OCI-LY1 (cell line): ENCODE results near the gene ORC2.
"Not testable (repeated sequence)": the region's sequence is repeated elsewhere in the genome, so short reads cannot be mapped to it uniquely, and the experiment has no call there.

ENCODE experiments used
- H2AFZ ChIP-seq: fragments of 200-600 bp; sonication (generic), shearing (Covaris generic); 2 replicates; pipeline ENCODE4 v1.6.0; 2014; ENCODE audit warnings: antibody characterized with exemption, mild to moderate bottlenecking, low read length
- H3F3A ChIP-seq: fragments of 200-600 bp; sonication (generic), shearing (Covaris generic); 2 replicates; pipeline ENCODE4 v1.6.0; 2014; ENCODE audit warnings: mild to moderate bottlenecking, antibody characterized with exemption, low read length, moderate library complexity; ENCODE audit not compliant: insufficient read depth
- H3K27ac ChIP-seq: fragments of 200-600 bp; sonication (generic); 2 replicates; pipeline ENCODE4 v1.5.1; 2014; ENCODE audit warnings: low read length, mixed run types, mild to moderate bottlenecking, low read depth; ENCODE audit not compliant: poor library complexity, severe bottlenecking
- H3K27me3 ChIP-seq: fragments of 200-600 bp; sonication (generic); 2 replicates; pipeline ENCODE4 v1.6.0; 2014; ENCODE audit warnings: antibody characterized with exemption, mild to moderate bottlenecking, low read length, moderate library complexity; ENCODE audit not compliant: insufficient read depth
- H3K36me3 ChIP-seq: fragments of 200-600 bp; sonication (generic); 2 replicates; pipeline ENCODE4 v1.6.1; 2014; ENCODE audit warnings: mild to moderate bottlenecking, antibody characterized with exemption, low read length, moderate library complexity, mixed read lengths; ENCODE audit not compliant: insufficient read depth
- H3K4me1 ChIP-seq: fragments of 200-600 bp; sonication (generic); 2 replicates; pipeline ENCODE4 v1.5.1; 2014; ENCODE audit warnings: mild to moderate bottlenecking, low read length, moderate library complexity; ENCODE audit not compliant: insufficient read depth, severe bottlenecking
- H3K4me2 ChIP-seq: fragments of 200-600 bp; sonication (generic), shearing (Covaris generic); 2 replicates; pipeline ENCODE4 v1.6.1; 2014; ENCODE audit warnings: low read length
- H3K4me3 ChIP-seq: fragments of 200-600 bp; sonication (generic); 2 replicates; pipeline ENCODE4 v1.5.1; 2014; ENCODE audit warnings: low read length, low read depth, mild to moderate bottlenecking, mixed read lengths; ENCODE audit not compliant: poor library complexity, severe bottlenecking
- H3K79me2 ChIP-seq: fragments of 200-600 bp; shearing (Covaris generic); 2 replicates; pipeline ENCODE4 v1.6.1; 2016; ENCODE audit warnings: mixed run types, low read length, mixed read lengths; ENCODE audit not compliant: insufficient read depth
- H3K9ac ChIP-seq: fragments of 200-600 bp; sonication (generic), shearing (Covaris generic); 2 replicates; pipeline ENCODE4 v1.6.1; 2014; ENCODE audit warnings: mild to moderate bottlenecking, low read length, mixed read lengths
- H3K9me2 ChIP-seq: fragments of 200-600 bp; sonication (generic), shearing (Covaris generic); 2 replicates; pipeline ENCODE4 v1.6.1; 2014; ENCODE audit warnings: low read depth, mild to moderate bottlenecking, low read length, mixed read lengths
- H3K9me3 ChIP-seq: fragments of 200-600 bp; shearing (Covaris generic); 2 replicates; pipeline ENCODE4 v1.6.1; 2014; ENCODE audit warnings: low read length, mixed read lengths
- H4K20me1 ChIP-seq: fragments of 200-600 bp; sonication (generic), shearing (Covaris generic); 2 replicates; pipeline ENCODE4 v1.6.0; 2016; ENCODE audit warnings: mild to moderate bottlenecking, low read length; ENCODE audit not compliant: insufficient read depth
- EZH2 ChIP-seq: fragments of 200-600 bp; sonication (generic), shearing (Covaris generic); IDR thresholded peaks from 2 replicates; pipeline ENCODE4 v1.8.0; 2017; ENCODE audit warnings: borderline replicate concordance, mixed run types, mild to moderate bottlenecking, antibody characterized with exemption, low read length, moderate library complexity, mixed read lengths
- TF ChIP-seq, protein P1 (sequence below): fragments of 200-600 bp; sonication (generic), shearing (Covaris generic); IDR thresholded peaks from 2 replicates; pipeline ENCODE4 v1.5.1; 2017; ENCODE audit warnings: mild to moderate bottlenecking, antibody characterized with exemption, low read length, moderate library complexity, mixed read lengths

ORC2 gene

DNA sequence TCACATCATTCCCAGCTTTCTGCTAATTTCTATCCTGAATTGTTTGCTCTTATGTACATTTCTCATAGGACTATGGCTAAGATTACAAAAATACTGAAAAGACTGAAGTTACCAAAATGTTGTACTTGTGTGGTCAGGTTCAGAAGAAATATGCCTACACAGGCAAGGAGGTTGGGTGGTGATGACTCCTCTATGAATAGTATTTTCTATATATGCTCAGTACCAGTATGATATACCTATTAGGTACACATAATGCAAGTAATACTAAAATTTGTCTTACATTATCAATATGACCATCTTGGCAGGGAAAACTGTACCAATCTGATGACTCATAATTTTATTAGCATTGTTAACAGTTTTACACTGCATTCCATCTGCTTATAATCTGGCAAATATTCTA is 12.2 kb upstream of the ORC2 start:
- no peak overlapping the region for H3K4me3 ChIP-seq
- H3K27me3 ChIP-seq = no peaks in the 10 kb centered on the region
- no peak for TF ChIP-seq EZH2
- TF ChIP-seq, protein P1, sequence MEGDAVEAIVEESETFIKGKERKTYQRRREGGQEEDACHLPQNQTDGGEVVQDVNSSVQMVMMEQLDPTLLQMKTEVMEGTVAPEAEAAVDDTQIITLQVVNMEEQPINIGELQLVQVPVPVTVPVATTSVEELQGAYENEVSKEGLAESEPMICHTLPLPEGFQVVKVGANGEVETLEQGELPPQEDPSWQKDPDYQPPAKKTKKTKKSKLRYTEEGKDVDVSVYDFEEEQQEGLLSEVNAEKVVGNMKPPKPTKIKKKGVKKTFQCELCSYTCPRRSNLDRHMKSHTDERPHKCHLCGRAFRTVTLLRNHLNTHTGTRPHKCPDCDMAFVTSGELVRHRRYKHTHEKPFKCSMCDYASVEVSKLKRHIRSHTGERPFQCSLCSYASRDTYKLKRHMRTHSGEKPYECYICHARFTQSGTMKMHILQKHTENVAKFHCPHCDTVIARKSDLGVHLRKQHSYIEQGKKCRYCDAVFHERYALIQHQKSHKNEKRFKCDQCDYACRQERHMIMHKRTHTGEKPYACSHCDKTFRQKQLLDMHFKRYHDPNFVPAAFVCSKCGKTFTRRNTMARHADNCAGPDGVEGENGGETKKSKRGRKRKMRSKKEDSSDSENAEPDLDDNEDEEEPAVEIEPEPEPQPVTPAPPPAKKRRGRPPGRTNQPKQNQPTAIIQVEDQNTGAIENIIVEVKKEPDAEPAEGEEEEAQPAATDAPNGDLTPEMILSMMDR = no peak
- no peaks in the 10 kb centered on the region for H3K79me2 ChIP-seq
- no peaks in the 10 kb centered on the region for H3F3A ChIP-seq
- H3K9me3 ChIP-seq = no peaks in the 10 kb centered on the region
- H3K9ac ChIP-seq = no peak overlapping the region
- H3K4me2 ChIP-seq = no peak overlapping the region
- H3K9me2 ChIP-seq = no peaks in the 10 kb centered on the region
- H3K27ac ChIP-seq = no peak overlapping the region
- H3K4me1 ChIP-seq = no peaks in the 10 kb centered on the region
- no peak overlapping the region for H2AFZ ChIP-seq
- peaks cover 4% of the 10 kb centered on the region; the same call in 1 of the 2 replicates for H3K36me3 ChIP-seq
- H4K20me1 ChIP-seq = no peaks in the 10 kb centered on the region

DNA sequence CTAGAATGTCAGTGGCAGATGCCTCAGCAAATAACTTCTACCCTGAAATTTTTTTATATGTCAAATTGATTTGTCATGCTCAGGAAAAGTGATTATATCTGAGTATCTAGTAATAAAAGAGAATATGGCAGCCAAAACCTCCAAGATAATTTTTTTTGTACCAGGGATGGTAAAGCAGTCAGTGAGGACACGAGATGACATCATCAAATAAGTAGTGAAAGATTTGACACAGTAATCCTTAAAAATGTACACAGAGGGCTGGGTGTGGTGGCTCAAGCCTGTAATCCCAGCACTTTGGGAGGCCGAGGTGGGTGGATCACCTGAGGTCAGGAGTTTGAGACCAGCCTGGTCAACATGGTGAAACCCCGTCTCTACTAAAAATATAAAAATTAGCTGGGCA is 6.6 kb upstream of the ORC2 start:
- not testable (repeated sequence) for H3K27me3 ChIP-seq, H3K4me3 ChIP-seq, H4K20me1 ChIP-seq, H3K4me2 ChIP-seq, H3K4me1 ChIP-seq, H3K9me3 ChIP-seq, H3F3A ChIP-seq, H3K9ac ChIP-seq, H3K79me2 ChIP-seq, H3K9me2 ChIP-seq, H3K36me3 ChIP-seq, H3K27ac ChIP-seq, H2AFZ ChIP-seq

DNA sequence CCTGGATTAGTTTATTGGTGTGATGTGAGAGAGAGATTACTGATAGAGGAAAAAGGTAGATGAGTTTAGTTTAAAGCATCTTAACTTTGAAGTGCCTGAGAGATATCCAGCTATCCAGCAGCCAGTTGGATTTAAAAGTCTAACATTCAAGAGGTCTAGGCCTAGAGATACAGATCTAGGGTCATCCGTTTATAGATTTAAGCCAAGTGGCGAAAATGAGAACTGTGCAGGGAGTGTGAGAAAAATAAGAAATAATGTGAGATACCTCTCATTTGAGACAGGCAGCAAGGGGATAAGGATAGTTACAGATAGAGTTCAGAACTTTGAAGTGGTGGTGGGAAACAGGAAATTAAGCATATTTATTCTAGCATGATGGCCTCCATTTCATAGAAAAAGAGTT is 5.3 kb upstream of the ORC2 start:
- Histone ChIP-seq H3K4me3 (no peak overlapping the region), H4K20me1 (no peaks in the 10 kb centered on the region), H3K9ac (no peak overlapping the region), H3K4me1 (peaks cover 12% of the 10 kb centered on the region), H3K36me3 (no peaks in the 10 kb centered on the region), H3K27ac (no peak overlapping the region), H3F3A (no peaks in the 10 kb centered on the region), H3K27me3 (no peaks in the 10 kb centered on the region), H3K9me2 (no peaks in the 10 kb centered on the region), H3K4me2 (no peak overlapping the region), H3K9me3 (no peaks in the 10 kb centered on the region), H2AFZ (no peak overlapping the region), H3K79me2 (peaks cover 6% of the 10 kb centered on the region; the same call in 1 of the 2 replicates)
- TF ChIP-seq, protein P1 = no peak
- TF ChIP-seq EZH2 = no peak

DNA sequence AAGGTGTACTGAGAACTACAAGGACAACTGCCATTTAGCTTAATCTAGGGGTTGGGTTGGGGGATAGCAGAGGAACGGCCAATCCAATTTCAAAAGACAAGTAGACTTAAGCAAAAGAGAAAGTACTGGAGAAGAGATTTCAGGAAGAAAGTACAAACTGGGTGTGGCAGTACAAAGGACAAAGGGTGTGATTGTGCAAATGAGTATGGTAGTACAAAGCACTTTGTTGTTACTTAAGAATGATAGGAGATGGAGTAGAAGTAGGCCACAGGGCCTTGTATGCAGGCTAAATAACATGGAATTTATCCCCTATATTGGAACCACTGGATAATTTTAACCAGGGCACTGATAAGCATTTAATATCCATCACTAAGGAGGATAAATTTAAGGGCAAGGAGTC is 4.7 kb upstream of the ORC2 start:
- H3F3A ChIP-seq = no peaks in the 10 kb centered on the region
- TF ChIP-seq, protein P1 = no peak
- TF ChIP-seq EZH2 = no peak
- H3K4me1 ChIP-seq = peaks cover 12% of the 10 kb centered on the region
- H3K9me3 ChIP-seq = no peaks in the 10 kb centered on the region
- no peaks in the 10 kb centered on the region for H4K20me1 ChIP-seq
- no peak overlapping the region for H3K4me2 ChIP-seq
- no peak overlapping the region for H3K4me3 ChIP-seq
- H3K27ac ChIP-seq = no peak overlapping the region
- no peaks in the 10 kb centered on the region for H3K27me3 ChIP-seq
- no peak overlapping the region for H2AFZ ChIP-seq
- no peaks in the 10 kb centered on the region for H3K9me2 ChIP-seq
- H3K36me3 ChIP-seq = no peaks in the 10 kb centered on the region
- H3K79me2 ChIP-seq = peaks cover 6% of the 10 kb centered on the region; the same call in 1 of the 2 replicates
- no peak overlapping the region for H3K9ac ChIP-seq
